Measurements from ENCODE around the gene EXOC6.

DNA sequence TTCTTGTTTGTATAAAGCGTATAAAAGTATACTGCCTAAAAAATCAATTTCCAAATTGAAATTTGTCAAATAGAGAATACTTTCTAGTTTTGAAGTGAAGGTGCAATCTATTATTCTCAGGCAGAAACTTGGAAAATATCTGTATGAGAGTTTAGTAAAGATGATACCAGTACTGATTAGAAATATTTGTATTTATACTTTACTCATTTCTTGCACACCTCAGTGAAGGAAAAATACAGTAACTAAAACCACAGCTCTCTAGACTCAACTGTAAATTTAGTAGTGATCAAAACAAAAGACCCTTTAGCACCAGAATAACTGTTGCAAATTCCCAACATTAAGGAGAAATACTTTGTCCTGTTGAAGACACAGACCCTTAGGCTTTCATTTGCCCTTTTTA lies 140.9 kb downstream of the EXOC6 start:
- TF ChIP-seq, protein P1, sequence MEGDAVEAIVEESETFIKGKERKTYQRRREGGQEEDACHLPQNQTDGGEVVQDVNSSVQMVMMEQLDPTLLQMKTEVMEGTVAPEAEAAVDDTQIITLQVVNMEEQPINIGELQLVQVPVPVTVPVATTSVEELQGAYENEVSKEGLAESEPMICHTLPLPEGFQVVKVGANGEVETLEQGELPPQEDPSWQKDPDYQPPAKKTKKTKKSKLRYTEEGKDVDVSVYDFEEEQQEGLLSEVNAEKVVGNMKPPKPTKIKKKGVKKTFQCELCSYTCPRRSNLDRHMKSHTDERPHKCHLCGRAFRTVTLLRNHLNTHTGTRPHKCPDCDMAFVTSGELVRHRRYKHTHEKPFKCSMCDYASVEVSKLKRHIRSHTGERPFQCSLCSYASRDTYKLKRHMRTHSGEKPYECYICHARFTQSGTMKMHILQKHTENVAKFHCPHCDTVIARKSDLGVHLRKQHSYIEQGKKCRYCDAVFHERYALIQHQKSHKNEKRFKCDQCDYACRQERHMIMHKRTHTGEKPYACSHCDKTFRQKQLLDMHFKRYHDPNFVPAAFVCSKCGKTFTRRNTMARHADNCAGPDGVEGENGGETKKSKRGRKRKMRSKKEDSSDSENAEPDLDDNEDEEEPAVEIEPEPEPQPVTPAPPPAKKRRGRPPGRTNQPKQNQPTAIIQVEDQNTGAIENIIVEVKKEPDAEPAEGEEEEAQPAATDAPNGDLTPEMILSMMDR (IDR thresholded peaks at IDR 0.05) = no peak
- TF ChIP-seq POLR2AphosphoS5 (IDR thresholded peaks at IDR 0.05; ENCODE audit: low read depth, low read length) (no peak), TCF7L2 (IDR thresholded peaks at IDR 0.05; ENCODE audit: low read depth, low read length) (no peak)
